GM12878 (cell line): ENCODE measurements around the gene CLMP. TPM values are rescaled to one million over a fixed set of nuclear protein-coding genes. Genes with fewer than 3 reads are reported as not detected.

Experiments
- ATAC-seq: fragments of 200-7000 bp; cut with Tn5 transposase; 3 replicates; pipeline ENCODE4 v1.9.1; 2020; ENCODE audit warnings: mild to moderate bottlenecking, moderate library complexity
- BruUV-seq: library from RNA; stranded (reverse); fragments of 400-500 nt; replicated peaks from 2 replicates; lab custom pipeline; 2021; lab: Mats Ljungman, UMichigan
- CTCF ChIA-PET: fragments of 300-600 bp; sonication (Branson Sonifier 250); formaldehyde crosslinking; extraction: SDS; loops from one replicate; lab custom pipeline; 2021; ENCODE audit warnings: inconsistent platforms; lab: Yijun Ruan, JAX
- POLR2A ChIA-PET: fragments of 350-600 bp; formaldehyde crosslinking; extraction: SDS; loops from one replicate; lab custom pipeline; 2021; ENCODE audit warnings: inconsistent platforms; lab: Charles Lee
- RAD21 ChIA-PET: fragments of 300-600 bp; sonication (Branson Sonifier 250); formaldehyde crosslinking; loops from one replicate; lab custom pipeline; 2023; ENCODE audit warnings: antibody characterized with exemption; ENCODE audit not compliant: unreplicated experiment; lab: Charles Lee
- SMC1A ChIA-PET: fragments of 300-600 bp; sonication (Branson Sonifier 250); formaldehyde crosslinking; loops from one replicate; lab custom pipeline; 2023; ENCODE audit not compliant: unreplicated experiment, uncharacterized antibody; lab: Charles Lee
- DNase-seq: peaks from one replicate; pipeline ENCODE4 v3.0.0-alpha.2; 2011; ENCODE audit warnings: low read depth, low spot score
- FAIRE-seq: peaks from 3 replicates; lab custom pipeline; 2011; peaks lifted over from hg19 to GRCh38; lab: Jason Lieb, UNC
- H2AFZ ChIP-seq: 2 replicates; pipeline ENCODE4 v1.6.0; 2011; ENCODE audit warnings: low read depth, low read length, control low read depth; ENCODE audit not compliant: control insufficient read depth
- H3K27ac ChIP-seq: 2 replicates; pipeline ENCODE4 v1.5.1; 2011; ENCODE audit warnings: control low read depth; ENCODE audit not compliant: control insufficient read depth, insufficient read depth
- H3K27me3 ChIP-seq, 2 experiments: replicated peaks in 1 of 2; 2 replicates each; pipeline versions ENCODE4 v1.6.0 to v1.6.1; 2011; ENCODE audit warnings: low read length in 1 of 2; ENCODE audit not compliant: control insufficient read depth in 2 of 2, insufficient read depth in 2 of 2
- H3K36me3 ChIP-seq, 2 experiments: 2 replicates each; pipeline ENCODE4 v1.5.1; 2011; ENCODE audit warnings: low read length in 1 of 2; ENCODE audit not compliant: control insufficient read depth in 2 of 2, insufficient read depth in 2 of 2
- H3K4me1 ChIP-seq: 2 replicates; pipeline ENCODE4 v1.6.1; 2011; ENCODE audit warnings: mild to moderate bottlenecking, low read length, moderate library complexity, mixed read lengths; ENCODE audit not compliant: control insufficient read depth, insufficient read depth
- H3K4me2 ChIP-seq: 2 replicates; pipeline ENCODE4 v1.6.0; 2011; ENCODE audit warnings: control low read depth; ENCODE audit not compliant: control insufficient read depth, insufficient read depth
- H3K4me3 ChIP-seq: fragments of 200-600 bp; sonication (generic); 2 replicates; pipeline ENCODE4 v1.5.1; 2016
- H3K79me2 ChIP-seq: 2 replicates; pipeline ENCODE4 v1.6.0; 2011; ENCODE audit warnings: low read length; ENCODE audit not compliant: control insufficient read depth, insufficient read depth
- H3K9ac ChIP-seq: 2 replicates; pipeline ENCODE4 v1.8.0; 2011; ENCODE audit warnings: low read length, control low read depth, mixed read lengths; ENCODE audit not compliant: control insufficient read depth, insufficient read depth
- H3K9me3 ChIP-seq: replicated peaks from 3 replicates; pipeline ENCODE4 v1.5.1; 2011; ENCODE audit warnings: mild to moderate bottlenecking, low read length; ENCODE audit not compliant: control insufficient read depth, insufficient read depth
- H4K20me1 ChIP-seq: 2 replicates; pipeline ENCODE4 v1.6.0; 2011; ENCODE audit not compliant: control insufficient read depth, insufficient read depth
- ASH2L ChIP-seq: fragments of 300-600, 200-600 bp; sonication (generic); IDR thresholded peaks from 2 replicates; pipeline ENCODE4 v1.6.1; 2017; ENCODE audit warnings: low read depth, mild to moderate bottlenecking, borderline replicate concordance
- EGR1 ChIP-seq, 2 experiments: IDR thresholded peaks; 1 replicate in 1 of 2; 2 replicates in 1 of 2; pipeline ENCODE4 v1.6.1; 2011 to 2012; ENCODE audit warnings: low read depth in 2 of 2, low read length in 2 of 2, borderline replicate concordance in 1 of 2, mild to moderate bottlenecking in 1 of 2, moderate library complexity in 1 of 2
- EZH2 ChIP-seq: IDR thresholded peaks from 2 replicates; pipeline ENCODE4 v1.6.1; 2012; ENCODE audit warnings: low read depth, mild to moderate bottlenecking, control low read depth, inconsistent platforms, low read length, borderline replicate concordance; ENCODE audit not compliant: control insufficient read depth
- FOS ChIP-seq: IDR thresholded peaks from 3 replicates; pipeline ENCODE4 v1.6.1; 2011; ENCODE audit warnings: borderline replicate concordance; ENCODE audit not compliant: insufficient read length; ENCODE audit errors: extremely low read depth
- HDAC6 ChIP-seq: fragments of 200-600 bp; sonication (generic); IDR thresholded peaks from one replicate; pipeline ENCODE4 v1.8.0; 2017; ENCODE audit warnings: antibody characterized with exemption; ENCODE audit not compliant: unreplicated experiment
- IRF5 ChIP-seq: fragments of 450-650 bp; IDR thresholded peaks from 2 replicates; pipeline ENCODE4 v1.6.1; 2017; ENCODE audit warnings: borderline replicate concordance
- NFXL1 ChIP-seq: fragments of 450-650 bp; IDR thresholded peaks from 2 replicates; pipeline ENCODE4 v1.6.1; 2017; ENCODE audit warnings: antibody characterized with exemption, mild to moderate bottlenecking, borderline replicate concordance
- PAX8 ChIP-seq: fragments of 450-650 bp; IDR thresholded peaks from 2 replicates; pipeline ENCODE4 v1.6.1; 2017; ENCODE audit warnings: mild to moderate bottlenecking, moderate library complexity
- PKNOX1 ChIP-seq: fragments of 450-650 bp; IDR thresholded peaks from 2 replicates; pipeline ENCODE4 v1.6.1; 2016; ENCODE audit warnings: mild to moderate bottlenecking
- POLR2A ChIP-seq: IDR thresholded peaks from 2 replicates; pipeline ENCODE4 v1.6.1; 2011; ENCODE audit warnings: low read depth, mild to moderate bottlenecking, low read length
- POLR2AphosphoS2 ChIP-seq: IDR thresholded peaks from 2 replicates; pipeline ENCODE4 v1.6.1; 2011; ENCODE audit warnings: low read depth, mild to moderate bottlenecking, low read length, improper control_type of control experiment, moderate library complexity
- POLR2AphosphoS5 ChIP-seq: IDR thresholded peaks from 2 replicates; pipeline ENCODE4 v1.6.1; 2011; ENCODE audit warnings: mild to moderate bottlenecking, low read length, inconsistent platforms
- SREBF2 ChIP-seq: IDR thresholded peaks from 2 replicates; pipeline ENCODE4 v1.6.1; 2012; ENCODE audit warnings: mild to moderate bottlenecking, low read length
- TCF7 ChIP-seq: IDR thresholded peaks from 2 replicates; pipeline ENCODE4 v1.6.1; 2014; ENCODE audit warnings: antibody characterized with exemption, borderline replicate concordance
- WRNIP1 ChIP-seq: IDR thresholded peaks from 2 replicates; pipeline ENCODE4 v1.6.1; 2011; ENCODE audit warnings: low read depth, low read length, improper control_type of control experiment, borderline replicate concordance
- YY1 ChIP-seq: IDR thresholded peaks from 2 replicates; pipeline ENCODE4 v1.6.1; 2011; ENCODE audit warnings: low read depth, mild to moderate bottlenecking, low read length
- ZBTB11 ChIP-seq: fragments of 450-650 bp; formaldehyde crosslinking; IDR thresholded peaks from 2 replicates; pipeline ENCODE4 v1.5.0; 2022; ENCODE audit warnings: mild to moderate bottlenecking, missing genetic modification characterization
- WGBS: methylation state at CpG from one replicate; pipeline ENCODE4 v1.1.6; 2016; ENCODE audit warnings: low lambda C conversion rate; ENCODE audit not compliant: insufficient replicate concordance, insufficient coverage; ENCODE audit errors: missing lambda C conversion rate; 5-methylcytosine and 5-hydroxymethylcytosine counted together
- in situ Hi-C: fragments of 300-500 bp; cut with MboI; formaldehyde crosslinking; loops from 9 replicates; pipeline ENCODE4 v1.14.3; 2018; ENCODE audit warnings: mixed read lengths
- intact Hi-C: fragments of 100-400 bp; cut with micrococcal nuclease; formaldehyde crosslinking; loops from one replicate; pipeline ENCODE4 v1.14.2; 2022; ENCODE audit not compliant: unreplicated experiment
- polyA plus RNA-seq, 11 experiments: library from polyadenylated mRNA; depleted of rRNA in 4 of 11; unstranded in 6 of 11; stranded (reverse) in 5 of 11; fragments of >200 nt; fragmentation: Nextera tagmentation in 4 of 11; fragmentation: Illumina TruSeq in 1 of 11; extraction: Ambion mirVana in 4 of 11; extraction: Trizol in 1 of 11; gene quantifications; 1 replicate in 1 of 11; 2 replicates in 10 of 11; pipeline versions ENCODE4 v1.2.1 to v1.2.3, GENCODE V29; 2011 to 2016; ENCODE audit warnings: inconsistent platforms in 2 of 11, missing spikeins in 2 of 11, low read depth in 1 of 11
- total RNA-seq, 4 experiments: library from RNA; depleted of rRNA in 3 of 4; stranded (reverse); fragments of >200 nt in 3 of 4; fragmentation: Illumina TruSeq in 1 of 4; extraction: Trizol in 1 of 4; gene quantifications; 2 replicates each; pipeline versions ENCODE4 v1.2.1 to v1.2.3, GENCODE V29; 2013 to 2021

CLMP gene
- total and polyA plus RNA-seq, 10 of the 15 experiments (the other 5 are each of a cell fraction or from before 2014, with no cell fraction given): 0.01 to 0.71 (median 0.20) TPM; not detected in 4

- no peak overlapping the region for H3K27ac ChIP-seq
- ChIA-PET SMC1A (interaction anchor here (0.6 to 9.0 kb wide), 24 partner anchors 9 to 260 kb away, joined by 3 to 159 read pairs (median 5); no protein-coding TSS in a partner anchor), CTCF (interaction anchor here (0.6 to 11.6 kb wide), 29 partner anchors 9 to 519 kb away, joined by 3 to 387 read pairs (median 5); no protein-coding TSS in a partner anchor), POLR2A (interaction anchor here (1.2 to 2.4 kb wide), 4 partner anchors 11 to 200 kb away, joined by 3 to 10 read pairs (median 4); no protein-coding TSS in a partner anchor), RAD21 (interaction anchor here (0.6 to 8.1 kb wide), 18 partner anchors 9 to 261 kb away, joined by 3 to 122 read pairs (median 6); no protein-coding TSS in a partner anchor)
- BruUV-seq: no TSS peak
- in situ Hi-C loops: loop anchor here (25.0 kb wide), 1 partner anchor 1595 kb away; the partner anchor contains the start of genes SORL1 and SORL1-AS1
- H3K4me3 ChIP-seq: peak overlapping the region; percentile 39; the same call in 1 of the 2 replicates
- 23% methylated on average over 3 of the region's 3 CpGs for WGBS
- peaks cover 46% of the 10 kb centered on the region for H3K79me2 ChIP-seq
- H3K36me3 ChIP-seq: peaks cover 27 to 43% of the 10 kb centered on the region in 2 experiments
- H4K20me1 ChIP-seq: peaks cover 23% of the 10 kb centered on the region; the same call in 1 of the 2 replicates
- no peak for FAIRE-seq
- H3K9ac ChIP-seq: no peak overlapping the region
- TF ChIP-seq EGR1 (IDR thresholded peaks at IDR 0.05; ENCODE audit: borderline replicate concordance in 1 of 2, low read depth in 2 of 2, low read length in 2 of 2) (no peak), WRNIP1 (no peak), PKNOX1 (no peak), ZBTB11 (CRISPR knock-in tag) (no peak), ASH2L (no peak), FOS (no peak), YY1 (no peak), NFXL1 (no peak), POLR2A (0 out of 2 replicates have a peak, but pooled peaks have one; percentile 40), PAX8 (no peak), POLR2AphosphoS5 (peak; percentile 83), TCF7 (no peak), IRF5 (no peak), POLR2AphosphoS2 (peak; percentile 37; the same call in 1 of the 2 replicates), HDAC6 (peak; percentile 5), EZH2 (no peak), SREBF2 (no peak)
- TF ChIP-seq, all 136 proteins: peak for 4
- no peaks in the 10 kb centered on the region; the same call in 1 of the 2 replicates for H3K4me1 ChIP-seq
- ATAC-seq (no peak), DNase-seq (no peak)
- intact Hi-C loops: no loop called here
- no peaks in the 10 kb centered on the region; the same call in 2 of the 3 replicates for H3K9me3 ChIP-seq
- no peaks in the 10 kb centered on the region for H3K27me3 ChIP-seq
- no peak overlapping the region for H2AFZ ChIP-seq
- peak overlapping the region; percentile 75 for H3K4me2 ChIP-seq
These were observed 138.1 kb downstream of the CLMP start for GRCh38 chr11:123056835-123057491.
